Type B pancreatic cell (in vitro differentiated cells): ENCODE results near the gene VENTX. TPM values are rescaled to one million over a fixed set of nuclear protein-coding genes. Genes with fewer than 3 reads are reported as not detected.
A peak's percentile ranks its signal among the peaks of the same experiment; 100 is the strongest.
"Not testable (repeated sequence)": the region's sequence is repeated elsewhere in the genome, so short reads cannot be mapped to it uniquely, and the experiment has no call there.

Source experiments
- DNase-seq: peaks from one replicate; pipeline ENCODE4 v3.0.0; 2021; ENCODE audit warnings: mixed read lengths; ENCODE audit not compliant: unreplicated experiment; ENCODE audit errors: extremely low spot score
- H3K27ac Mint-ChIP-seq: 2 replicates; pipeline ENCODE4 v1.8.0; 2021; ENCODE audit warnings: mild to moderate bottlenecking, mixed read lengths
- H3K27me3 Mint-ChIP-seq: 2 replicates; pipeline ENCODE4 v1.8.0; 2021; ENCODE audit warnings: mixed read lengths
- H3K36me3 Mint-ChIP-seq: 2 replicates; pipeline ENCODE4 v1.8.0; 2021; ENCODE audit warnings: mixed read lengths
- H3K4me1 Mint-ChIP-seq: one replicate; pipeline ENCODE4 v1.8.0; 2021; ENCODE audit warnings: mixed read lengths; ENCODE audit not compliant: unreplicated experiment
- H3K4me3 Mint-ChIP-seq: 2 replicates; pipeline ENCODE4 v1.8.0; 2021; ENCODE audit warnings: mild to moderate bottlenecking, mixed read lengths
- H3K9me3 Mint-ChIP-seq: 2 replicates; pipeline ENCODE4 v1.8.0; 2021; ENCODE audit warnings: mixed read lengths
- CTCF ChIP-seq: fragments of 200-600 bp; sonication (generic); conservative IDR thresholded peaks from 2 replicates; pipeline ENCODE4 v1.5.0; 2021; ENCODE audit warnings: antibody characterized with exemption, mild to moderate bottlenecking
- total RNA-seq: library from RNA; stranded (reverse); gene quantifications from 2 replicates; pipeline ENCODE4 v1.2.1, GENCODE V29; 2021; ENCODE audit warnings: low replicate concordance

The VENTX gene
- total RNA-seq, 1 donor from 2014 or later: not detected

DNA sequence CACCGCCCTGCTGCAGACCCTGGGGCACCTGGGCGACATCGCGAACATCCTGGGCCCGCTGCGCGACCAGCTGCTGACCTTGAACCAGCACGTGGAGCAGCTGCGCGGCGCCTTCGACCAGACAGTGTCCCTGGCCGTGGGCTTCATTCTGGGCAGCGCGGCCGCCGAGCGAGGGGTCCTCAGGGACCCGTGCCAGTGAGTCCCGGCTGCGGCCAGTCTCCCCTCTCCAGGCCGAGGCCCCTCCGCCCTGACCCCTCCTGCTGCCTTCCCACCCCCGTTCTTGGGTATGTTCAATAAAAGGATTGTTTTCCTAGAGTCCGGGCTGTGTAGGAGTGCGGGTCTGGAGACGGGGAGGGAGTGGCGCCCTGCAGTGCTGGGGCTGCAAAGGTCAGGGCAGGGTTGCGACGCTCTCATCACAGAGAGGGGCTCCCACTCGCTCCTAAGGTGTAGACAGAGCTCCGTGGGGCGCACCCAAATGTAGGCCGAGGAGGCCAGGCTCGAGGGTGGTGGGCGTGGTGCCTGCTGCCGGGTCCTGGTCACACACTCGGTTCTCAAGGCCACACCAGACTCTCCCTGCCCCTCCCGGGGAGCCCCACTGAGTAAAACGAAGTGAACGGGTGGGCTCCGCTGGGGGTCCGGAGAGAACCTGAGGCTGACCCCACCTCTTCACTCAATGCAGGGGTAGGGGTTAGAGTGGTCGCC, 6.3 kb upstream of the VENTX start:
- Mint-ChIP-seq H3K27me3 (peaks cover 75% of the 10 kb centered on the region), H3K36me3 (no peaks in the 10 kb centered on the region), H3K9me3 (no peaks in the 10 kb centered on the region), H3K4me3 (peak overlapping the region; percentile 31), H3K27ac (no peak overlapping the region), H3K4me1 (no peaks in the 10 kb centered on the region)
- no peak for DNase-seq
- no peak for TF ChIP-seq CTCF

DNA sequence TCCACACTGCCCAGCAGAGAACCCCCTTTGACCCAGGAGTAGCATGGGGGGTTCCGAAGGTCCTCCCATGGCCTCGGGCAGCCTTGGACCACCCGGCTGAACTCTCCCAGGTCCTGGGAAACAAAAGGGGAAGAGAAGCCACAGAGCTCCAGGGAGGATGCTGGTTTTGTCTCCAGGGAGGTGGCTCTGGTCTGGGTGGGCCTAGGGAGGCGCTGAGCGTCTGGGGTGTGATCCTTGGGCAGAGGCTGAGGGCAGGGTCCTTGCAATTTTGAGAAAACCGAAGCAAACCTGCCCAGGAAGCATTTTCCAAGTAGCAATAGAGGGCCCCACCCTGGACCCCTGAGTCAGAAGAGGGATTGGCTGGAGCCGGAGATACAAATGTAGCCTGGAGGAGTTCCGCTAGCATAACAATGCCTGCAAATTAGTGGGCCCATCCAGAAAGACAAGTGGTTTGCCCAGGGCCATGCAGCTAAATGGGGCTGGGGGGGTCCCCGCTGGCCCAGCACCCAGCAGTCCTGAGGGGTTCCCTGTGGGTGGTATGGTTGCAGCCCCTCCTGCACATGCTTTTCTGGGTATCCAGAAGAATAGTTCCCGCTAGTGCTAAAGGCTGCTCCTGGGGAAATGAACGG, 5.6 kb upstream of the VENTX start:
- Mint-ChIP-seq H3K4me1 (no peaks in the 10 kb centered on the region), H3K4me3 (peak overlapping the region; percentile 62), H3K36me3 (no peaks in the 10 kb centered on the region), H3K27me3 (peaks cover 68% of the 10 kb centered on the region), H3K9me3 (no peaks in the 10 kb centered on the region), H3K27ac (no peak overlapping the region)
- DNase-seq: no peak
- no peak for TF ChIP-seq CTCF

GRCh38 chr10:133234796-133235195, 2.9 kb upstream of the VENTX start:
- not testable (repeated sequence) for H3K27ac Mint-ChIP-seq, H3K9me3 Mint-ChIP-seq, H3K4me1 Mint-ChIP-seq, H3K4me3 Mint-ChIP-seq, H3K36me3 Mint-ChIP-seq, DNase-seq
- peaks cover 62% of the 10 kb centered on the region for H3K27me3 Mint-ChIP-seq

DNA sequence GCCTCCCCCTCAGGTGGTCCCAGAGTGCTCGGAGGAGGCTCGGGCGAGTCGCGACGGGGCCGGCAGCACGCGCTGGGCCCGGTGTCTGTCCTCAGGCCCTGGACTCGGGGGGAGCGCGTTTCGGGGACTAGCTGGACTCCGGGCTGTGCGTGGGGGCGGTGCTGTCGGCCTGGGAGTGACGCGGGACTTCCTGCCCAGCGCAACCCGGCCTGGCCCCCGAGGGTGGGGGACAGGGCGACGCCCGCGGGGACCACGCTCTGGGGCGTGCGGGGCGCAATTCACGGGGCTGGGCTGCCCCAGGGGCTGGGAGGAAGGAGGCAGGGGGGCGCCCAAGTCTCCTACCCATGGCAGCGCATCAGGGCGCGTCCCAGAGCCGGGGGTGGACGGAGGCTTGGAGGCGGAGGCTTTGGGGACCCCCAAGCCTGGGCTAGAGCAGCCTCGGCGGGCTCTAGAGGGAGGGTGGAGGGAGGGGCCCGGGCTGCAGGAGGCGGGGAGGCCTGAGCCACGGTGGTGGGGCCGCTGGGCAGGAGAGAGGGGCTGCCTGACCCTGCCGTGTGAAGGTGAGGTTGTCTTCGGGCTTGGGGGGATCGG, 2.3 kb upstream of the VENTX start:
- no peak overlapping the region for H3K4me3 Mint-ChIP-seq
- no peak for DNase-seq
- H3K27ac Mint-ChIP-seq: no peak overlapping the region

DNA sequence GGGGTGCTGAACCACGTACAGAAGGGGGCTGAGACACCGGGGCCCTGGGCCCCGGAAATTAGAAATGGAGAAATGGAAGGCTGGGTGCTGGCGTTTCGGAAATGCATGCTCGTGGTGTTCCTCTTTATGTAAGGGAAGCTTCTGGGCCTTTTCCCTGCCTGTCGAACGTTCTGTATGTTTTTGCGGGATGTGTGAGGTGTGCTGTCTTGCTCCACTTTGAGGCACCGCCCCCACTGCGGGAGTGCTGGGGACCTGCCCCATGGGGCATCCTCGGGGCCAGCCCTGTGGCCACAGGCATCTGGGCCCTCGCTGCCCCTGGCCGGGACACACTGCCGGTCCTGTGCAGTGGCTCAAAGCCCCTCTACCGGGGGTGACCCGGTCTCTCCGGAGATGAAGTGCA, 1.7 kb upstream of the VENTX start:
- H3K27me3 Mint-ChIP-seq: peaks cover 71% of the 10 kb centered on the region
- H3K36me3 Mint-ChIP-seq: no peaks in the 10 kb centered on the region
- no peak for DNase-seq
- TF ChIP-seq CTCF: no peak
- H3K27ac Mint-ChIP-seq: no peak overlapping the region
- H3K4me3 Mint-ChIP-seq: peak overlapping the region; percentile 45
- no peaks in the 10 kb centered on the region for H3K4me1 Mint-ChIP-seq
- no peaks in the 10 kb centered on the region for H3K9me3 Mint-ChIP-seq

More for the DNA sequence above, 2.3 kb upstream of the VENTX start:
- Mint-ChIP-seq H3K4me1 (no peaks in the 10 kb centered on the region), H3K36me3 (no peaks in the 10 kb centered on the region), H3K27me3 (peaks cover 66% of the 10 kb centered on the region), H3K9me3 (no peaks in the 10 kb centered on the region)
- TF ChIP-seq CTCF: no peak
